ENCODE results near the gene HIGD2B.

GRCh38 chr15:72722071-72722696, 36.2 kb upstream of the HIGD2B start:
- no peak for TF ChIP-seq POLR2AphosphoS5 (IDR thresholded peaks at IDR 0.05)
- TF ChIP-seq POLR2A (IDR thresholded peaks at IDR 0.05; ENCODE audit: low read depth): no peak
- TF ChIP-seq CTCF (IDR thresholded peaks at IDR 0.05): peak; percentile 44 to 64 (median 48)

All from esophagus muscularis mucosa (tissue), 3 donors.